PFSK-1 (cell line): Measurements from ENCODE around the gene SLC6A2.

Experiments
- FOXP2 ChIP-seq: optimal IDR thresholded peaks from 2 replicates; pipeline ENCODE3; 2011; ENCODE audit warnings: borderline replicate concordance, control low read depth, inconsistent platforms; ENCODE audit not compliant: insufficient read depth; ENCODE audit errors: extremely low read length, extremely low read depth
- POLR2AphosphoS5 ChIP-seq: IDR thresholded peaks from 2 replicates; pipeline ENCODE4 v1.6.1; 2012; ENCODE audit warnings: low read depth, mild to moderate bottlenecking, control low read depth, low read length, moderate library complexity
- SIN3A ChIP-seq: IDR thresholded peaks from 2 replicates; pipeline ENCODE4 v1.6.1; 2012; ENCODE audit warnings: mild to moderate bottlenecking, low read length, moderate library complexity, borderline replicate concordance; ENCODE audit not compliant: insufficient read depth
- TAF1 ChIP-seq: IDR thresholded peaks from 2 replicates; pipeline ENCODE4 v1.6.1; 2012; ENCODE audit warnings: low read length, control low read depth, borderline replicate concordance; ENCODE audit not compliant: insufficient read depth
- TF ChIP-seq, protein P1 (sequence below), 2 experiments: IDR thresholded peaks; 2 replicates each; pipeline versions ENCODE4 v1.6.1 to v1.8.0; 2011 to 2012; ENCODE audit warnings: low read depth in 2 of 2, low read length in 2 of 2, control low read depth in 1 of 2, inconsistent platforms in 1 of 2, mild to moderate bottlenecking in 1 of 2, moderate library complexity in 1 of 2; ENCODE audit not compliant: insufficient read depth in 1 of 2

Gene SLC6A2

GRCh38 chr16:55728797-55729196, 73.0 kb downstream of the SLC6A2 start:
- TF ChIP-seq, protein P1, sequence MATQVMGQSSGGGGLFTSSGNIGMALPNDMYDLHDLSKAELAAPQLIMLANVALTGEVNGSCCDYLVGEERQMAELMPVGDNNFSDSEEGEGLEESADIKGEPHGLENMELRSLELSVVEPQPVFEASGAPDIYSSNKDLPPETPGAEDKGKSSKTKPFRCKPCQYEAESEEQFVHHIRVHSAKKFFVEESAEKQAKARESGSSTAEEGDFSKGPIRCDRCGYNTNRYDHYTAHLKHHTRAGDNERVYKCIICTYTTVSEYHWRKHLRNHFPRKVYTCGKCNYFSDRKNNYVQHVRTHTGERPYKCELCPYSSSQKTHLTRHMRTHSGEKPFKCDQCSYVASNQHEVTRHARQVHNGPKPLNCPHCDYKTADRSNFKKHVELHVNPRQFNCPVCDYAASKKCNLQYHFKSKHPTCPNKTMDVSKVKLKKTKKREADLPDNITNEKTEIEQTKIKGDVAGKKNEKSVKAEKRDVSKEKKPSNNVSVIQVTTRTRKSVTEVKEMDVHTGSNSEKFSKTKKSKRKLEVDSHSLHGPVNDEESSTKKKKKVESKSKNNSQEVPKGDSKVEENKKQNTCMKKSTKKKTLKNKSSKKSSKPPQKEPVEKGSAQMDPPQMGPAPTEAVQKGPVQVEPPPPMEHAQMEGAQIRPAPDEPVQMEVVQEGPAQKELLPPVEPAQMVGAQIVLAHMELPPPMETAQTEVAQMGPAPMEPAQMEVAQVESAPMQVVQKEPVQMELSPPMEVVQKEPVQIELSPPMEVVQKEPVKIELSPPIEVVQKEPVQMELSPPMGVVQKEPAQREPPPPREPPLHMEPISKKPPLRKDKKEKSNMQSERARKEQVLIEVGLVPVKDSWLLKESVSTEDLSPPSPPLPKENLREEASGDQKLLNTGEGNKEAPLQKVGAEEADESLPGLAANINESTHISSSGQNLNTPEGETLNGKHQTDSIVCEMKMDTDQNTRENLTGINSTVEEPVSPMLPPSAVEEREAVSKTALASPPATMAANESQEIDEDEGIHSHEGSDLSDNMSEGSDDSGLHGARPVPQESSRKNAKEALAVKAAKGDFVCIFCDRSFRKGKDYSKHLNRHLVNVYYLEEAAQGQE (IDR thresholded peaks at IDR 0.05; ENCODE audit: insufficient read depth in 1 of 2, low read depth in 2 of 2, low read length in 2 of 2) = no peak
- TF ChIP-seq TAF1 (no peak), POLR2AphosphoS5 (no peak), FOXP2 (no peak), SIN3A (no peak)

DNA sequence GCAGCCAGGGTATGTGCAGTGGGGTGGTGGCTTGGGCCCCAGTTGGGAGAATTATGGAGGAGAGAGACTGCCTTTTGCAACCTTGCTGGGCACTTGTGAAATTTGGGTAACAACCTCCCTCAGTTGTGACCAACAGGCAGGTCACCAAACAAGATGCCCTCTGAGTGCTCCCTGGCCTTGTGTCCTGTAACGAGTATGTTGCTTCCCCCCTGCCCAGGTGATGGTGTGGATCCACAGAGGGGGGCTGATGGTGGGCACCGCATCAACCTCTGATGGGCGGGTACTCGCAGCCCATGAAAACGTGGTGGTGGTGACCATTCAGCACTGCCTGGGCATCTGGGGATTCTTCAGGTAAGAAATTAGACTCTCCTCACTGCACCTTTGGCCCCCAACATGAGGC, 74.3 kb downstream of the SLC6A2 start:
- TF ChIP-seq SIN3A (no peak), FOXP2 (no peak), POLR2AphosphoS5 (no peak), TAF1 (no peak)
- TF ChIP-seq, protein P1 (IDR thresholded peaks at IDR 0.05; ENCODE audit: insufficient read depth in 1 of 2, low read depth in 2 of 2, low read length in 2 of 2) = no peak

- TF ChIP-seq FOXP2 (no peak), POLR2AphosphoS5 (no peak)
These were observed 76.7 kb downstream of the SLC6A2 start for GRCh38 chr16:55732496-55732895.

- TF ChIP-seq TAF1 (no peak), SIN3A (no peak), POLR2AphosphoS5 (no peak), FOXP2 (no peak)
- TF ChIP-seq, protein P1 (IDR thresholded peaks at IDR 0.05; ENCODE audit: insufficient read depth in 1 of 2, low read depth in 2 of 2, low read length in 2 of 2) = no peak
These were observed 78.9 kb downstream of the SLC6A2 start for GRCh38 chr16:55734665-55735064.

DNA sequence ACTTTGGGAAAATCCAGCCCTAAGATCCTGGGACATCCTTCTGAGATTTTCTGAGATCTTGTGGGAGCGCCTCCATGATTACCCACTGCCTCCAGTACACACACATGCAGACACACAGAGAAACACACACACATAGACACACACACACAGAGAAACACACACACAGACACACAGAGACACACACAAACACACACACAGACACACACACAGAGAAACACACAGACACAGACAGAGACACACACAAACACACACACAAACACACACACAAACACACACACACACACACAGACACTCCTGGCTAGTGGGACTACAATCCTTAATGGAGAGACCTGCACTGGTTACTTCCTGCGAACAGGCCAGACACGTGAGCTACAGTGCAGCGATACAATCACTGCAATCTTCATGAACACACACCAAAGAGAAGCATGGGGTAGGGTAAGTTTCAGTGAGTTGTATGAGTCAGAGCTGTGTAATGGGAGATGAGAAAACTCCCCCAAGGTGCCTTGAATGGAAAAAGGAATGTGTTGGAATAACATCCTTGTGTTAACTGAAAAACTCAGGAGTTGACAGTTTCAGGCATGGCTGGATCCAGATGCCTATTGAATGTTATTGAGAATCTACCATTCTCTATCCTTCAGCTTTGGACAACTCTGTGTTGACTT, 79.5 kb downstream of the SLC6A2 start:
- TF ChIP-seq POLR2AphosphoS5 = no peak
- TF ChIP-seq SIN3A = no peak; the same call in 1 of the 2 replicates
- TF ChIP-seq, protein P1 (IDR thresholded peaks at IDR 0.05; ENCODE audit: insufficient read depth in 1 of 2, low read depth in 2 of 2, low read length in 2 of 2) = no peak
